Pancreas (tissue), 10 donors: ENCODE results near the gene CROCC2. TPM values are rescaled to one million over a fixed set of nuclear protein-coding genes. Genes with fewer than 3 reads are reported as not detected.

Experiments
- ATAC-seq, 4 donors: fragments of 200-7000 bp; cut with Tn5 transposase; one replicate each; pipeline versions ENCODE4 v1.8.0 to v1.9.1; 2020; ENCODE audit warnings: mild to moderate bottlenecking in 4 of 4, moderate library complexity in 4 of 4
- DNase-seq, 6 donors: peaks; one replicate each; pipeline ENCODE4 v3.0.0-alpha.2; 2020
- FAIRE-seq: peaks from 2 replicates; lab custom pipeline; 2012; peaks lifted over from hg19 to GRCh38; lab: Jason Lieb, UNC
- H3K27ac ChIP-seq, 4 donors: fragments of 200-600 bp; sonication (generic); 1 replicate in 3 of 4; 2 replicates in 1 of 4; pipeline versions ENCODE4 v1.5.0 to v1.8.0; 2020
- H3K27me3 ChIP-seq, 4 donors: fragments of 200-600 bp; one replicate each; pipeline ENCODE4 v1.8.0; 2021
- H3K36me3 ChIP-seq, 3 donors: fragments of 200-600 bp; sonication (generic) in 1 of 3; one replicate each; pipeline versions ENCODE4 v1.5.0 to v1.8.0; 2020 to 2021
- H3K4me1 ChIP-seq, 3 donors: fragments of 200-600 bp; one replicate each; pipeline ENCODE4 v1.8.0; 2021
- H3K4me3 ChIP-seq, 4 donors: fragments of 200-600 bp; sonication (generic) in 2 of 4; one replicate each; pipeline versions ENCODE4 v1.5.0 to v1.8.0; 2020 to 2021
- H3K9me3 ChIP-seq, 4 donors: fragments of 200-600 bp; one replicate each; pipeline ENCODE4 v1.8.0; 2021
- WGBS, 2 donors: extraction: QIAGEN DNeasy Blood & Tissue Kit; methylation state at CpG; one replicate each; pipeline ENCODE4 v1.1.7; 2013; 5-methylcytosine and 5-hydroxymethylcytosine counted together
- intact Hi-C, 3 donors: fragments of 100-400 bp; cut with DNase I; formaldehyde crosslinking; loops; one replicate each; pipeline versions ENCODE4 v1.11.1 to v1.14.2; 2022
- polyA plus RNA-seq, 2 donors: library from polyadenylated mRNA; stranded (reverse); fragments of 200-250 nt; gene quantifications; one replicate each; pipeline ENCODE4 v1.2.3, GENCODE V29; 2013
- total RNA-seq, 6 donors: library from RNA; stranded (reverse); fragmentation: NEBNext Ultra II Directional in 4 of 6; extraction: Animal tissue kit (Norgen Biotek cat#: 25700) in 4 of 6; gene quantifications; one replicate each; pipeline versions ENCODE4 v1.2.1 to v1.2.4, GENCODE V29; 2021 to 2023
- TF ChIP-seq, protein P1 (sequence below), 4 donors: fragments of 200-600 bp; sonication (generic) in 3 of 4; IDR thresholded peaks; one replicate each; pipeline versions ENCODE4 v1.5.0 to v1.8.0; 2021; ENCODE audit warnings: antibody characterized with exemption in 4 of 4
- donor health status: healthy with polysubstance abuse.
- donor health status: DM: no; HTN: no; CAD: no; lungs with moderate emphysema.
- donor health status: DM: no; HTN: no; CAD: no.
- donor health status: control.
- donor health status: control.
- donor health status: Bipolar disorder and iron deficiency.
- donor health status: DM: yes; HTN: yes; CAD: no.
- donor health status: DM: no; HTN: no; CAD: no.
- donor health status: DM: no; HTN: no; CAD: no.
- donor health status: DM: yes; HTN: yes; CAD: no.

The CROCC2 gene
- total and polyA plus RNA-seq, 8 donors = 0.04 to 0.05 (median 0.04) TPM; not detected in 5

DNA sequence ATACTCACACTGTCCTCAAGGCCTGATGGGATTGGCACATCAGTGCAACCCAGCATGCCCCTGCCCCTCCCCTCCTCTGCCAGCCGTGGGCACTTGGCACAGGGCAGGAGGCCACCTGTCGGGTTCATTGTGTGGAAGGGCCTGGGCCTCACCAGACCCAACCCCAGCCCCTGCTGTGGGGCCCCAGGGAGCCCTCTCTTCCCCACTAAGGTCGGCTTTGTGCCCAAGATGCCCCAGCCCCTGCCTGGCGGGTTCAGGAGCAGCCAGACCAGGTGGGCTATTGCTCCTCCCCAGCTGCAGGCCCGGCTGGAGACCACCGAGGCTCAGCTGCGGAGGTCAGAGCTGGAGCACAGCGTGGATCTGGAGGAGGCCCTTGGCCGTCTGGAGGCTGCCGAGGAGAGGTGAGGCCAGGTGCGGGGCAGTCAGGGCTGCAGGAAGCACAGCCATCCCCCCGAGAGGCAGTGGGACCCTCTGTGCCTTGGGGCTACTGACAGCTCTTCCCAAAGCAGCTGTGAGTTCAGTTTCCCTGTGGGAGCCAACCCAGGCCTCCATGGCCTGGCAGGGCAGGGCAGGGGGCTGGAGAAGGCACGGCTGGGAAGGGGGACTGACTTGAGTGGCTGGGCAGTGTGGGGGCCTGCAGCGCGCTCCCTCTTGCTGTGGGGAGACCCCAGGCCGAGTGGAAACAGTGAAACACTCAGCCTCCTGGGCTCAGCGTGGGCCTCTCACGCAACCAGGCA is 16.3 kb downstream of the CROCC2 start:
- Histone ChIP-seq H3K9me3 (no peaks in the 10 kb centered on the region), H3K36me3 (no peaks in the 10 kb centered on the region), H3K27me3 (no peaks in the 10 kb centered on the region), H3K4me3 (no peak overlapping the region), H3K27ac (no peak overlapping the region), H3K4me1 (no peaks in the 10 kb centered on the region)
- FAIRE-seq = no peak
- intact Hi-C loops = no loop called here
- TF ChIP-seq, protein P1, sequence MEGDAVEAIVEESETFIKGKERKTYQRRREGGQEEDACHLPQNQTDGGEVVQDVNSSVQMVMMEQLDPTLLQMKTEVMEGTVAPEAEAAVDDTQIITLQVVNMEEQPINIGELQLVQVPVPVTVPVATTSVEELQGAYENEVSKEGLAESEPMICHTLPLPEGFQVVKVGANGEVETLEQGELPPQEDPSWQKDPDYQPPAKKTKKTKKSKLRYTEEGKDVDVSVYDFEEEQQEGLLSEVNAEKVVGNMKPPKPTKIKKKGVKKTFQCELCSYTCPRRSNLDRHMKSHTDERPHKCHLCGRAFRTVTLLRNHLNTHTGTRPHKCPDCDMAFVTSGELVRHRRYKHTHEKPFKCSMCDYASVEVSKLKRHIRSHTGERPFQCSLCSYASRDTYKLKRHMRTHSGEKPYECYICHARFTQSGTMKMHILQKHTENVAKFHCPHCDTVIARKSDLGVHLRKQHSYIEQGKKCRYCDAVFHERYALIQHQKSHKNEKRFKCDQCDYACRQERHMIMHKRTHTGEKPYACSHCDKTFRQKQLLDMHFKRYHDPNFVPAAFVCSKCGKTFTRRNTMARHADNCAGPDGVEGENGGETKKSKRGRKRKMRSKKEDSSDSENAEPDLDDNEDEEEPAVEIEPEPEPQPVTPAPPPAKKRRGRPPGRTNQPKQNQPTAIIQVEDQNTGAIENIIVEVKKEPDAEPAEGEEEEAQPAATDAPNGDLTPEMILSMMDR (IDR thresholded peaks at IDR 0.05) = no peak
- peak in 5 of 6 donors; percentile 7 to 73 (median 18) for DNase-seq
- 66 to 80% methylated on average over 17 to 18 of the region's 18 CpGs for WGBS, 2 donors
- ATAC-seq = no peak

DNA sequence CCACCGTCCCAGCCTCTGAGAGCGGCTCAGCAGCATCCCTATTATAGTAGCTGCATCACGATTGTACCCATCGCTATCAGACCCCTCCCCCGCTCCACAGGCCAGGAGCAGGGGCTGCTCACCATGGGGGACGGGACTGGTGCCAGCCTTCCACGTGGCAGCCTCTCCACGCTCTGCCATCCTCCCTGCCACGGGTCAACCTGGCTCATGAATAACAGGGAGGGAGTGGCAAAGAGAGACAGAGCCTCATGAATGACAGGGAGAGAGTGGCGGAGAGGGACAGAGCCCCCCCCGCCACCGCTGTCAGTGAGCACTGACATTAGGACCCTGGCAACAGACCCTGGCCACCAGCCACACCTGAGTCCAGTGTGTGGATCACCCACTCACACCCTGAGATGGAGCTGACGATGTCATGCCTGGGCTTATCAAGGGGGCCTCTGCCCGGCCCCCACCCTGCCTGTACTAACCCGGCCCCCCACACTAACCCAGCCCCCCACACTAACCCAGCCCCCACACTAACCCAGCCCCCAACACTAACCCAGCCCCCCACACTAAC is 16.9 kb downstream of the CROCC2 start:
- FAIRE-seq = no peak
- H3K27ac ChIP-seq = no peak overlapping the region
- H3K36me3 ChIP-seq = no peaks in the 10 kb centered on the region
- no peak overlapping the region for H3K4me3 ChIP-seq
- no peaks in the 10 kb centered on the region for H3K4me1 ChIP-seq
- DNase-seq = peak in 4 of 6 donors; percentile 5 to 39 (median 14)
- WGBS, 2 donors = 44 to 48% methylated on average over 13 to 15 of the region's 15 CpGs
- TF ChIP-seq, protein P1 (IDR thresholded peaks at IDR 0.05) = no peak
- ATAC-seq = no peak
- H3K27me3 ChIP-seq = no peaks in the 10 kb centered on the region
- no peaks in the 10 kb centered on the region for H3K9me3 ChIP-seq
- intact Hi-C loops = no loop called here

DNA sequence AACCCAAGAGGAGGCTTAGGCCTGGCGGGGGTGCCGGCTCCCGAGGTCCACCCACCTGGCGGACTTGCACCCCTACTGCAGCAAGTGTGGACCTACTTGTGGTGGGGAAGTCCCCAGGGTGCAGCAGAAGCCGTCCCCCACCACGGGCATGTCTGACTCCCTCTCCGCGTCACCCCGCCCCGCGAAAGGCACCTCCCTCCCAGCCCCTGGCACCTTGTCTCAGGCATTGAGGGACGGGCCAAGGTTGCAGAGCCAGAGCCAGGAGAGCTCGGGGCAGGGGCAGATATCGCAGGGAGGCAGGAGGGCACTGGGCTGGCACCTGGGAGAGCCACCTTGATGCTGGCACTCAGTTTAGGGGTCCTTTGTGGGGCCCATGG is 19.0 kb downstream of the CROCC2 start:
- H3K4me3 ChIP-seq = no peak overlapping the region
- intact Hi-C loops = no loop called here
- WGBS, 2 donors = 91% methylated on average over 14 of the region's 14 CpGs
- H3K36me3 ChIP-seq = no peaks in the 10 kb centered on the region
- ATAC-seq (no peak), DNase-seq (peak in 5 of 6 donors; percentile 7 to 73 (median 24)), FAIRE-seq (no peak)
- H3K27ac ChIP-seq = no peak overlapping the region
- TF ChIP-seq, protein P1 (IDR thresholded peaks at IDR 0.05) = no peak
- no peaks in the 10 kb centered on the region for H3K9me3 ChIP-seq
- H3K4me1 ChIP-seq = no peaks in the 10 kb centered on the region
- H3K27me3 ChIP-seq = no peaks in the 10 kb centered on the region

DNA sequence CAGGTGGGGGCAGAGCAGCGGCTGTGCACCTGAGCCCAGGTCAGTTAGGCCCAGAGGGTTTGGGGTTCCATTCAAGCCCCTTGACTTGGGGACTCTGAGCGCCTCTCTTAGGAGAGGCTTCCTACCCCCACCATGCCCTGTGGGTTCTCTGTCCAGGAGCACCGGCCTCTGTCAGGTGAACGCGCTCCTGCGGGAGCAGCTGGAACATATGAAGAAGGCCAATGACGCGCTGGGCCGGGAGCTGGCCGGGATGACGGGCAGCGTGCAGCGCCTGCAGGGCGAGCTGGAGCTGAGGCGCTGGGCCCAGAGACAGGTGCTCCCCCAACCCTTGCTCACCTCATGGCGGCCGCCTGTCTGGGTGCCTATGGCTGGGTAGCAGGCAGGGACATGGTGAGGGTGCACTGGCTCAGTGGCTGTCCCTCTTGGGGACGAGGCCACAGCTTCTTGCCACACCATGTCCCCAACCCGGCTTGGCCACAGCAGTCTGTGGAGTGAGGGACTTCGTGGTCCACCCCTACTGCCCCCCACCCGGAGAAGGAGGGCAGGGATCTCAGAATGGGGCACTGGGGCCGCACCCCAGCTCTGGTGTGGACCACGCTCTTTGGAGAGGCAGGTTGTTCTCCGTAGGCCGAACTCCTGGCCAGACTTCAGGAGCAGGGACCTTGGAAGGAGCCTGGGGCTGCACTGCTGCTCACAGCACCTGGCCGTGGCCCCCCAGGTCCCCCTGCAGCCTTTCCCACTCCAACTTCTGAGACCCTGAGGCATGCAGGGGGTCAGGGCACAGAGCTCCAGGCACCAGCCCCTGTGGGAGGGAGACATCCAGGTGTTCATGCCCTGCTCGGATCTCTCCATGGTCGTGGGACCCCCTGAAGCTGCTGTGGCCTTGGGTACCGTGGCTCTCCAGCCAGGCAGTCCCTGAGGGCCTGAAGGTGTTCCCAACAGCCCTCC is 19.7 kb downstream of the CROCC2 start:
- FAIRE-seq = no peak
- WGBS, 2 donors = 88 to 91% methylated on average over 29 of the region's 29 CpGs
- H3K27me3 ChIP-seq = no peaks in the 10 kb centered on the region
- no peak overlapping the region for H3K27ac ChIP-seq
- TF ChIP-seq, protein P1 (IDR thresholded peaks at IDR 0.05) = no peak
- H3K36me3 ChIP-seq = no peaks in the 10 kb centered on the region
- DNase-seq = peak in 5 of 6 donors; percentile 5 to 76 (median 23)
- H3K4me3 ChIP-seq = no peak overlapping the region
- peak in 3 of 4 donors; percentile 7 to 25 (median 22) for ATAC-seq
- intact Hi-C loops = no loop called here
- no peaks in the 10 kb centered on the region for H3K4me1 ChIP-seq
- no peaks in the 10 kb centered on the region for H3K9me3 ChIP-seq
